ENCODE results near the gene DDX59. TPM values are rescaled to one million over a fixed set of nuclear protein-coding genes. Genes with fewer than 3 reads are reported as not detected.

DDX59 gene
- total RNA-seq, 1 donor from 2014 or later = 12.9 TPM

- no peak for FAIRE-seq
- Histone ChIP-seq H3K27me3 (ENCODE audit: control insufficient read depth, insufficient read depth, low read length) (no peaks in the 10 kb centered on the region), H3K4me3 (ENCODE audit: low read depth, low read length) (peak overlapping the region; percentile 51), H3K36me3 (ENCODE audit: control insufficient read depth, insufficient read depth, low read length) (no peaks in the 10 kb centered on the region)
- no peak for TF ChIP-seq CTCF (IDR thresholded peaks at IDR 0.05; ENCODE audit: insufficient read depth, low read length, severe bottlenecking)
- DNase-seq (ENCODE audit: low read depth) = no peak
Observed at GRCh38 chr1:200668514-200669313, 993 bp downstream of the DDX59 start.

GRCh38 chr1:200666309-200666708 lies 3.4 kb downstream of the DDX59 start:
- no peak overlapping the region for H3K4me3 ChIP-seq (ENCODE audit: low read depth, low read length)
- peaks cover 1% of the 10 kb centered on the region for H3K36me3 ChIP-seq (ENCODE audit: control insufficient read depth, insufficient read depth, low read length)
- no peak for FAIRE-seq
- DNase-seq (ENCODE audit: low read depth) = no peak
- H3K27me3 ChIP-seq (ENCODE audit: control insufficient read depth, insufficient read depth, low read length) = no peaks in the 10 kb centered on the region
- TF ChIP-seq CTCF (IDR thresholded peaks at IDR 0.05; ENCODE audit: insufficient read depth, low read length, severe bottlenecking) = no peak

GRCh38 chr1:200665861-200666260 lies 3.8 kb downstream of the DDX59 start:
- no peak for FAIRE-seq
- Histone ChIP-seq H3K27me3 (ENCODE audit: control insufficient read depth, insufficient read depth, low read length) (no peaks in the 10 kb centered on the region), H3K36me3 (ENCODE audit: control insufficient read depth, insufficient read depth, low read length) (peaks cover 1% of the 10 kb centered on the region), H3K4me3 (ENCODE audit: low read depth, low read length) (no peak overlapping the region)
- DNase-seq (ENCODE audit: low read depth) = no peak
- TF ChIP-seq CTCF (IDR thresholded peaks at IDR 0.05; ENCODE audit: insufficient read depth, low read length, severe bottlenecking) = no peak

GRCh38 chr1:200660719-200661118 lies 9.0 kb downstream of the DDX59 start:
- Histone ChIP-seq H3K4me3 (ENCODE audit: low read depth, low read length) (no peak overlapping the region), H3K27me3 (ENCODE audit: control insufficient read depth, insufficient read depth, low read length) (no peaks in the 10 kb centered on the region), H3K36me3 (ENCODE audit: control insufficient read depth, insufficient read depth, low read length) (peaks cover 5% of the 10 kb centered on the region)
- TF ChIP-seq CTCF (IDR thresholded peaks at IDR 0.05; ENCODE audit: insufficient read depth, low read length, severe bottlenecking) = no peak
- DNase-seq (ENCODE audit: low read depth) (no peak), FAIRE-seq (no peak)

GRCh38 chr1:200659269-200659668 lies 10.4 kb downstream of the DDX59 start:
- no peak for TF ChIP-seq CTCF (IDR thresholded peaks at IDR 0.05; ENCODE audit: insufficient read depth, low read length, severe bottlenecking)
- Histone ChIP-seq H3K36me3 (ENCODE audit: control insufficient read depth, insufficient read depth, low read length) (peaks cover 5% of the 10 kb centered on the region), H3K4me3 (ENCODE audit: low read depth, low read length) (no peak overlapping the region), H3K27me3 (ENCODE audit: control insufficient read depth, insufficient read depth, low read length) (no peaks in the 10 kb centered on the region)
- DNase-seq (ENCODE audit: low read depth) (peak; percentile 99), FAIRE-seq (peak; percentile 77)
